Calu3 (cell line): ENCODE measurements around the gene TUBA4B. TPM values are rescaled to one million over a fixed set of nuclear protein-coding genes. Genes with fewer than 3 reads are reported as not detected.

Experiments
- BruUV-seq: library from RNA; stranded (reverse); fragments of 400-500 nt; replicated peaks from 2 replicates; lab custom pipeline; 2021; lab: Mats Ljungman, UMichigan
- CTCF ChIA-PET: fragments of 300-600 bp; sonication (Branson Sonifier 250); formaldehyde crosslinking; loops from one replicate; lab custom pipeline; 2022; ENCODE audit warnings: antibody characterized with exemption; lab: Charles Lee
- DNase-seq: peaks from one replicate; pipeline ENCODE4 v3.0.0; 2022
- H3K27ac Mint-ChIP-seq: one replicate; pipeline ENCODE4 v1.8.0; 2022; ENCODE audit warnings: mixed read lengths; ENCODE audit not compliant: unreplicated experiment
- H3K27me3 Mint-ChIP-seq: one replicate; pipeline ENCODE4 v1.8.0; 2022; ENCODE audit warnings: mixed read lengths; ENCODE audit not compliant: unreplicated experiment
- H3K36me3 Mint-ChIP-seq: one replicate; pipeline ENCODE4 v1.8.0; 2022; ENCODE audit warnings: mild to moderate bottlenecking, moderate library complexity, mixed read lengths; ENCODE audit not compliant: insufficient read depth, unreplicated experiment
- H3K4me1 Mint-ChIP-seq: one replicate; pipeline ENCODE4 v1.8.0; 2022; ENCODE audit warnings: mild to moderate bottlenecking, low read depth, mixed read lengths; ENCODE audit not compliant: unreplicated experiment
- H3K4me3 Mint-ChIP-seq: one replicate; pipeline ENCODE4 v1.8.0; 2022; ENCODE audit warnings: mild to moderate bottlenecking, low read depth, moderate library complexity, mixed read lengths; ENCODE audit not compliant: unreplicated experiment
- H3K9me3 Mint-ChIP-seq: one replicate; pipeline ENCODE4 v1.8.0; 2022; ENCODE audit warnings: low read depth, mixed read lengths; ENCODE audit not compliant: unreplicated experiment
- intact Hi-C: fragments of 100-400 bp; cut with micrococcal nuclease; formaldehyde crosslinking; loops from one replicate; pipeline ENCODE4 v1.10.0; 2022; ENCODE audit not compliant: unreplicated experiment
- total RNA-seq: library from RNA; stranded (reverse); gene quantifications from 2 replicates; pipeline ENCODE4 v1.2.3, GENCODE V29; 2022
- TF ChIP-seq, protein P1 (sequence below): fragments of 200-600 bp; IDR thresholded peaks from one replicate; pipeline ENCODE4 v1.8.0; 2022; ENCODE audit warnings: antibody characterized with exemption; ENCODE audit not compliant: unreplicated experiment

TUBA4B gene
- total RNA-seq, 1 experiment from 2014 or later = not detected

DNA sequence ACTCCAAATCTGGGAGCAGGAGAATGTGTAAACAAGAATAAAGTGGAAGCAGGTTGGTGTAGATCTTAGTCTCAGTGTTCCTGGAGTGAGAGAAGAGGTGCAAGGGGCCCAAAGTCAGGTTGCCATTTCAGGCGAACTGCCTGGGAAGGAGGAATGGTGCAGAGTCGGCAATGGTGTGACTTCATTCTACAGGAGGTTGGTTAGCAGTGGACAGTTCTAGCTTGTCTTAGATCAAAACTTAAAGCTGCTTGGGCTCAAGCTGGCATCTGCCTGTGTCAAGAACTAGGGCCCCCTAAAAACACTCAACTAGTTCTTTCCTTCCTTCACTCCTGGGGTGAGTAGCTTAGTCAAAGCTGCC, 4.2 kb upstream of the TUBA4B start:
- TF ChIP-seq, protein P1, sequence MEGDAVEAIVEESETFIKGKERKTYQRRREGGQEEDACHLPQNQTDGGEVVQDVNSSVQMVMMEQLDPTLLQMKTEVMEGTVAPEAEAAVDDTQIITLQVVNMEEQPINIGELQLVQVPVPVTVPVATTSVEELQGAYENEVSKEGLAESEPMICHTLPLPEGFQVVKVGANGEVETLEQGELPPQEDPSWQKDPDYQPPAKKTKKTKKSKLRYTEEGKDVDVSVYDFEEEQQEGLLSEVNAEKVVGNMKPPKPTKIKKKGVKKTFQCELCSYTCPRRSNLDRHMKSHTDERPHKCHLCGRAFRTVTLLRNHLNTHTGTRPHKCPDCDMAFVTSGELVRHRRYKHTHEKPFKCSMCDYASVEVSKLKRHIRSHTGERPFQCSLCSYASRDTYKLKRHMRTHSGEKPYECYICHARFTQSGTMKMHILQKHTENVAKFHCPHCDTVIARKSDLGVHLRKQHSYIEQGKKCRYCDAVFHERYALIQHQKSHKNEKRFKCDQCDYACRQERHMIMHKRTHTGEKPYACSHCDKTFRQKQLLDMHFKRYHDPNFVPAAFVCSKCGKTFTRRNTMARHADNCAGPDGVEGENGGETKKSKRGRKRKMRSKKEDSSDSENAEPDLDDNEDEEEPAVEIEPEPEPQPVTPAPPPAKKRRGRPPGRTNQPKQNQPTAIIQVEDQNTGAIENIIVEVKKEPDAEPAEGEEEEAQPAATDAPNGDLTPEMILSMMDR = no peak
- H3K36me3 Mint-ChIP-seq = peaks cover 71% of the 10 kb centered on the region
- intact Hi-C loops = loop anchor here (1.0 kb wide), 1 partner anchor 30 kb away; the partner anchor contains the start of gene DNAJB2
- peak overlapping the region; percentile 54 for H3K4me3 Mint-ChIP-seq
- no peaks in the 10 kb centered on the region for H3K27me3 Mint-ChIP-seq
- H3K4me1 Mint-ChIP-seq = peaks cover 48% of the 10 kb centered on the region
- CTCF ChIA-PET = interaction anchor here (0.7 to 2.6 kb wide), 6 partner anchors 19 to 139 kb away, joined by 3 to 26 read pairs (median 5); partner anchors contain the start of genes ANKZF1, ATG9A, DNAJB2 and DNPEP
- H3K27ac Mint-ChIP-seq = peak overlapping the region; percentile 96
- no TSS peak for BruUV-seq
- DNase-seq = no peak
- H3K9me3 Mint-ChIP-seq = no peaks in the 10 kb centered on the region

- peaks cover 48% of the 10 kb centered on the region for H3K4me1 Mint-ChIP-seq
- peak overlapping the region; percentile 54 for H3K4me3 Mint-ChIP-seq
- BruUV-seq = no TSS peak
- DNase-seq = peak; percentile 83
- CTCF ChIA-PET = interaction anchor here (0.7 to 2.6 kb wide), 7 partner anchors 20 to 138 kb away, joined by 3 to 26 read pairs (median 5); partner anchors contain the start of genes ANKZF1, ATG9A, DNAJB2 and DNPEP
- H3K36me3 Mint-ChIP-seq = peaks cover 76% of the 10 kb centered on the region
- no peaks in the 10 kb centered on the region for H3K9me3 Mint-ChIP-seq
- no peaks in the 10 kb centered on the region for H3K27me3 Mint-ChIP-seq
- H3K27ac Mint-ChIP-seq = peak overlapping the region; percentile 96
- TF ChIP-seq, protein P1 = no peak
- intact Hi-C loops = loop anchor here (1.0 kb wide), 1 partner anchor 30 kb away; the partner anchor contains the start of gene DNAJB2
These were observed 3.7 kb upstream of the TUBA4B start for GRCh38 chr2:219249203-219249980.

- TF ChIP-seq, protein P1 = no peak
- Mint-ChIP-seq H3K9me3 (no peaks in the 10 kb centered on the region), H3K4me1 (peaks cover 55% of the 10 kb centered on the region), H3K4me3 (peak overlapping the region; percentile 54), H3K36me3 (peaks cover 72% of the 10 kb centered on the region), H3K27ac (peak overlapping the region; percentile 96), H3K27me3 (no peaks in the 10 kb centered on the region)
- CTCF ChIA-PET = interaction anchor here (1.1 to 2.6 kb wide), 4 partner anchors 22 to 45 kb away, joined by 4 to 26 read pairs (median 10); partner anchors contain the start of gene DNAJB2
- BruUV-seq = no TSS peak
- intact Hi-C loops = loop anchor here (5.0 kb wide), 1 partner anchor 47 kb away; no protein-coding TSS in a partner anchor
- DNase-seq = no peak
These were observed 2.8 kb upstream of the TUBA4B start for GRCh38 chr2:219250049-219250781.

- intact Hi-C loops = loop anchor here (5.0 kb wide), 1 partner anchor 46 kb away; no protein-coding TSS in a partner anchor
- DNase-seq = no peak
- Mint-ChIP-seq H3K4me3 (peak overlapping the region; percentile 95), H3K4me1 (peaks cover 56% of the 10 kb centered on the region), H3K9me3 (no peaks in the 10 kb centered on the region), H3K36me3 (peaks cover 57% of the 10 kb centered on the region), H3K27me3 (no peaks in the 10 kb centered on the region), H3K27ac (no peak overlapping the region)
- no TSS peak for BruUV-seq
- TF ChIP-seq, protein P1 = no peak
- CTCF ChIA-PET = interaction anchor here (1.0 kb wide), 1 partner anchor 193 kb away, joined by 3 read pairs; no protein-coding TSS in a partner anchor
These were observed 1.4 kb upstream of the TUBA4B start for GRCh38 chr2:219251656-219252055.
